Neural progenitor cell (in vitro differentiated cells): ENCODE data around the gene RPH3AL. TPM values are rescaled to one million over a fixed set of nuclear protein-coding genes. Genes with fewer than 3 reads are reported as not detected.
"Not testable (repeated sequence)": the region's sequence is repeated elsewhere in the genome, so short reads cannot be mapped to it uniquely, and the experiment has no call there.

Experiments
- DNase-seq: peaks from one replicate; pipeline ENCODE4 v3.0.0-alpha.2; 2016; ENCODE audit warnings: low spot score
- H2AFZ ChIP-seq: fragments of 200-600 bp; sonication (generic); replicated peaks from 2 replicates; pipeline ENCODE4 v1.6.1; 2016; ENCODE audit warnings: antibody characterized with exemption
- H3F3A ChIP-seq: fragments of 200-600 bp; sonication (generic); 2 replicates; pipeline ENCODE4 v1.6.1; 2016; ENCODE audit warnings: antibody characterized with exemption, low read depth
- H3K27ac ChIP-seq: fragments of 200-600 bp; sonication (generic); 2 replicates; pipeline ENCODE4 v1.5.1; 2016; ENCODE audit warnings: mild to moderate bottlenecking
- H3K27me3 ChIP-seq: fragments of 200-600 bp; sonication (generic); 2 replicates; pipeline ENCODE4 v1.6.1; 2016; ENCODE audit warnings: mild to moderate bottlenecking, moderate library complexity
- H3K36me3 ChIP-seq: fragments of 200-600 bp; sonication (generic); 2 replicates; pipeline ENCODE4 v1.5.1; 2016
- H3K4me1 ChIP-seq: fragments of 200-600 bp; sonication (generic); 2 replicates; pipeline ENCODE4 v1.6.1; 2016; ENCODE audit warnings: mixed run types
- H3K4me2 ChIP-seq: fragments of 200-600 bp; sonication (generic); 2 replicates; pipeline ENCODE4 v1.6.1; 2016
- H3K4me3 ChIP-seq: fragments of 200-600 bp; sonication (generic); 2 replicates; pipeline ENCODE4 v1.5.1; 2016
- H3K79me2 ChIP-seq: fragments of 200-600 bp; sonication (generic); 2 replicates; pipeline ENCODE4 v1.6.1; 2016; ENCODE audit warnings: low read depth
- H3K9ac ChIP-seq: fragments of 200-600 bp; sonication (generic); 2 replicates; pipeline ENCODE4 v1.6.1; 2016
- H3K9me3 ChIP-seq: fragments of 200-600 bp; sonication (generic); 2 replicates; pipeline ENCODE4 v1.5.1; 2016; ENCODE audit warnings: low read depth
- H4K20me1 ChIP-seq: fragments of 200-600 bp; sonication (generic); 2 replicates; pipeline ENCODE4 v1.6.1; 2016; ENCODE audit warnings: low read depth
- H3K27ac Mint-ChIP-seq: 3 replicates; pipeline ENCODE4 v1.8.0; 2021; ENCODE audit warnings: mixed read lengths
- H3K27me3 Mint-ChIP-seq: 2 replicates; pipeline ENCODE4 v1.8.0; 2022; ENCODE audit warnings: low read depth, mild to moderate bottlenecking, inconsistent platforms, moderate library complexity, mixed read lengths; ENCODE audit not compliant: insufficient read depth
- H3K36me3 Mint-ChIP-seq: 3 replicates; pipeline ENCODE4 v1.8.0; 2021; ENCODE audit warnings: mixed read lengths
- H3K4me1 Mint-ChIP-seq: 3 replicates; pipeline ENCODE4 v1.8.0; 2021; ENCODE audit warnings: mixed read lengths
- H3K4me3 Mint-ChIP-seq: 3 replicates; pipeline ENCODE4 v1.8.0; 2021; ENCODE audit warnings: mild to moderate bottlenecking, moderate library complexity, mixed read lengths
- H3K9me3 Mint-ChIP-seq: 3 replicates; pipeline ENCODE4 v1.8.0; 2020; ENCODE audit warnings: mixed read lengths
- CTCF ChIP-seq: fragments of 200-600 bp; sonication (generic); IDR thresholded peaks from 2 replicates; pipeline ENCODE4 v1.5.1; 2017; ENCODE audit warnings: antibody characterized with exemption, mild to moderate bottlenecking
- EZH2 ChIP-seq: fragments of 200-600 bp; sonication (generic); IDR thresholded peaks from 2 replicates; pipeline ENCODE4 v1.6.1; 2017; ENCODE audit warnings: antibody characterized with exemption, mild to moderate bottlenecking, moderate library complexity
- EZH2phosphoT487 ChIP-seq: fragments of 200-600 bp; sonication (generic); IDR thresholded peaks from 2 replicates; pipeline ENCODE4 v1.6.1; 2017; ENCODE audit warnings: antibody characterized with exemption
- total RNA-seq: library from RNA; depleted of rRNA; stranded (reverse); fragments of >200 nt; gene quantifications from 2 replicates; pipeline ENCODE4 v1.2.3, GENCODE V29; 2015; ENCODE audit warnings: low replicate concordance

The RPH3AL gene
- total RNA-seq, 1 donor from 2014 or later = 7.5 TPM

DNA sequence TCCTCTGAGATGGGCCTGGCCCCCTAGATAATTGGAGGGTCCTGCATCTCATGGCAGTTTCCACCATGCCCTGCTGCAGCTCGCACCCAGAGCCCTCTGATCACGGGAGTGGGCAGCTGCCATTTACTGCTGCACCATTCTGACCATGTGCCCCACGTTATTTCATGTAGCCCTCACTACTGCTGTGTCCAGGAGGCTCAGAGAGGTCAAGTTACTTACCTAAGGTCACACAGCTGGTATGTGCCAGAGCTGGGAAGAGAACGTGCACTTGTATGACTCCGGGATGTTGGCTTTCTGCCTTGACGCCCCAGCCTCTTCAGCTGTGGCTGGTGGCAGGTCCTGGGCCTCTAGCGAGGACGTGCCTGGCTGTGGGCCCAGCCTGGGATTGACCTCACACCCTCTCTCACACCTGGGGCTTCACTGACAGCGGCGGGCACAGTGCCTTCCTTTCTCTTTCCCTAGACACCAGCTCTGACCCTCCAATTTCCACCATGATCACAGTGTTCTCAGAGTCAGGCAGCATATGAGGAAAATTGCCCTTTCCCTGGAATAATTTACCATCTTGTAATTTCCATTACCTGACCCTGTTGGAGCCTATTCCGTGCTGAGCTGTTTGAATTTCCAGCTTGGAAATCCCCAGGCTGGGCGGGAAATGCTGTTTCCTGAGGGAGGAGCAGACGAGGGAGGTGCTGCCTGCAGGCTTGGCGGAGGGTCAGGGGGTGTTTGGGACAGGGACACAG, 152.6 kb downstream of the RPH3AL start:
- no peak for DNase-seq
- H3K27ac Mint-ChIP-seq = peak overlapping the region; percentile 81

DNA sequence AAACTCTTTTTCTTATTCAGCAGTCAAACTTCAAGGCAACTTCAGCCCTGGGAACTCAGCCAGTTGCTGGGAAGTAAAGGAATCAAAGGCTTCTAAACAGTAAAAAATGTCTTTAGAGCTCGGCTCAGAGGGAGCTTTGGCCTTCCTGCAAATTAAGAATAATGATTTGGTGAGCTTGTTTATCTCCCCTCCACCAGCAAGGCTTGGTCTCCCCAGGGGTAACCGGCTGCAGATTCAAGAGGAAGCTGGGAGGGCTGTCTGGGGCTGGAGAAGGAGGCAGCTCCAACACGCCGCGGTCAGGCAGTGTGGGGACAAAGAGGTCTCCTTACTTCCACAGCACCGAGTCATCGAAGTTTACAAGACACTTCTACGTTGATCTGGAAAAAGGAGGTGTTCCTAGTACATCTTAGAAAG, 153.4 kb downstream of the RPH3AL start:
- Histone ChIP-seq H3K9me3 (no peaks in the 10 kb centered on the region), H3K27ac (peak overlapping the region; percentile 42), H3K79me2 (no peaks in the 10 kb centered on the region), H3K4me2 (peak overlapping the region; percentile 17), H3K4me3 (no peak overlapping the region), H2AFZ (peak overlapping the region; percentile 79), H3K9ac (no peak overlapping the region), H3F3A (peaks cover 11% of the 10 kb centered on the region), H3K36me3 (no peaks in the 10 kb centered on the region), H3K27me3 (no peaks in the 10 kb centered on the region), H3K4me1 (peaks cover 19% of the 10 kb centered on the region), H4K20me1 (no peaks in the 10 kb centered on the region)
- peaks cover 37% of the 10 kb centered on the region for H3K4me1 Mint-ChIP-seq
- TF ChIP-seq EZH2phosphoT487 = no peak
- no peak for TF ChIP-seq EZH2
- no peak for TF ChIP-seq CTCF
- no peaks in the 10 kb centered on the region for H3K36me3 Mint-ChIP-seq
- peaks cover 3% of the 10 kb centered on the region for H3K9me3 Mint-ChIP-seq
- no peak for DNase-seq
- peaks cover 7% of the 10 kb centered on the region for H3K27me3 Mint-ChIP-seq
- H3K4me3 Mint-ChIP-seq = no peak overlapping the region
- H3K27ac Mint-ChIP-seq = peak overlapping the region; percentile 84

More for the DNA sequence above, 152.6 kb downstream of the RPH3AL start:
- Histone ChIP-seq H3K9ac (no peak overlapping the region), H2AFZ (no peak overlapping the region), H3K9me3 (no peaks in the 10 kb centered on the region), H3K4me1 (peaks cover 24% of the 10 kb centered on the region), H3K79me2 (no peaks in the 10 kb centered on the region), H3K27ac (no peak overlapping the region), H3F3A (peaks cover 15% of the 10 kb centered on the region), H3K4me2 (no peak overlapping the region), H3K4me3 (no peak overlapping the region), H3K36me3 (no peaks in the 10 kb centered on the region), H3K27me3 (no peaks in the 10 kb centered on the region), H4K20me1 (no peaks in the 10 kb centered on the region)
- Mint-ChIP-seq H3K9me3 (peaks cover 3% of the 10 kb centered on the region), H3K27me3 (peaks cover 7% of the 10 kb centered on the region), H3K36me3 (no peaks in the 10 kb centered on the region), H3K4me3 (no peak overlapping the region), H3K4me1 (peaks cover 42% of the 10 kb centered on the region)
- TF ChIP-seq EZH2 = no peak
- TF ChIP-seq CTCF = no peak
- no peak for TF ChIP-seq EZH2phosphoT487

GRCh38 chr17:198225-198624, 154.4 kb downstream of the RPH3AL start:
- H3K27ac Mint-ChIP-seq, H3K36me3 Mint-ChIP-seq, H3K4me2 ChIP-seq, H3K9ac ChIP-seq, H3K79me2 ChIP-seq, H4K20me1 ChIP-seq, H3K27me3 ChIP-seq, H3K36me3 ChIP-seq, H3K27me3 Mint-ChIP-seq, H3K4me3 ChIP-seq, H3K27ac ChIP-seq, H2AFZ ChIP-seq, DNase-seq, H3K9me3 ChIP-seq, H3K9me3 Mint-ChIP-seq: not testable (repeated sequence)
- H3F3A ChIP-seq = peaks cover 11% of the 10 kb centered on the region
- H3K4me3 Mint-ChIP-seq = peak overlapping the region; percentile 24
- peaks cover 19% of the 10 kb centered on the region for H3K4me1 ChIP-seq
- H3K4me1 Mint-ChIP-seq = peaks cover 34% of the 10 kb centered on the region

DNA sequence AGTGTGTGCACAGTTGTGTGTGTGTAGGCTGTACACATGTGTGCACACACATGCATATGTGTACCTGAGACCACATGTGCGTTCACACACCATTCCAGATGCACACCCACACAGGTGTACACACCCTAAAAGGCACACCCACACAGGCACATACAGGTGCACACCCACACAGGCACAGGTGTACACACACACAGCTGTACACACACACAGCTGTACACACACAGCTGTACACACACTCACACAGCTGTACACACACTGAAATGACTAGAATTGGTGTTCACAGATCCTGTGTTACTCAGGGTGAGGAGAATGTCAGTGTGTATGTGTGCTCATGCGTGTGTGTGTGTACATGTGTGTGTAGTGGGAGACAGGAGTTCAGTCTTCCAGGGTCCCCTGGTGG, 155.3 kb downstream of the RPH3AL start:
- Mint-ChIP-seq H3K27me3 (peaks cover 11% of the 10 kb centered on the region), H3K4me3 (no peak overlapping the region), H3K27ac (no peak overlapping the region), H3K36me3 (no peaks in the 10 kb centered on the region), H3K4me1 (peaks cover 34% of the 10 kb centered on the region), H3K9me3 (peaks cover 3% of the 10 kb centered on the region)
- no peak for DNase-seq
- TF ChIP-seq CTCF = no peak
- Histone ChIP-seq H3K9ac (no peak overlapping the region), H3K4me3 (no peak overlapping the region), H3K4me1 (peaks cover 19% of the 10 kb centered on the region), H3K27ac (no peak overlapping the region), H3K36me3 (no peaks in the 10 kb centered on the region), H3K27me3 (no peaks in the 10 kb centered on the region), H2AFZ (no peak overlapping the region), H4K20me1 (no peaks in the 10 kb centered on the region), H3K4me2 (no peak overlapping the region), H3K9me3 (no peaks in the 10 kb centered on the region), H3F3A (peaks cover 11% of the 10 kb centered on the region), H3K79me2 (no peaks in the 10 kb centered on the region)
